Endothelial cell of umbilical vein (primary cell): Measurements from ENCODE around the gene PCDHGA5.

ENCODE experiments used
- EZH2 ChIP-seq: IDR thresholded peaks from 2 replicates; pipeline ENCODE4 v1.6.1; 2012; ENCODE audit warnings: borderline replicate concordance, low read depth, mild to moderate bottlenecking, moderate library complexity, low read length, inconsistent platforms; ENCODE audit not compliant: severe bottlenecking
- FOS ChIP-seq: IDR thresholded peaks from 2 replicates; pipeline ENCODE4 v1.6.1; 2011; ENCODE audit warnings: mild to moderate bottlenecking, low read length, moderate library complexity, borderline replicate concordance; ENCODE audit not compliant: insufficient read depth
- GATA2 ChIP-seq: IDR thresholded peaks from 2 replicates; pipeline ENCODE4 v1.7.0; 2011; ENCODE audit warnings: low read depth, mild to moderate bottlenecking, moderate library complexity, mixed read lengths, low read length; ENCODE audit not compliant: insufficient read length, insufficient read depth
- JUN ChIP-seq: IDR thresholded peaks from 2 replicates; pipeline ENCODE4 v1.6.1; 2011; ENCODE audit warnings: borderline replicate concordance, low read depth; ENCODE audit not compliant: insufficient read length, insufficient read depth
- MYC ChIP-seq: IDR thresholded peaks from one replicate; pipeline ENCODE4 v1.6.1; 2011; ENCODE audit warnings: mild to moderate bottlenecking, low read depth, low read length
- POLR2A ChIP-seq: IDR thresholded peaks from 2 replicates; pipeline ENCODE4 v1.6.1; 2012; ENCODE audit warnings: low read depth, mild to moderate bottlenecking, control low read depth, low read length
- POLR2AphosphoS5 ChIP-seq: IDR thresholded peaks from 2 replicates; pipeline ENCODE4 v1.6.1; 2012; ENCODE audit warnings: low read depth, mild to moderate bottlenecking, control low read depth, low read length, moderate library complexity; ENCODE audit not compliant: insufficient read depth
- TF ChIP-seq, protein P1 (sequence below), 2 donors: IDR thresholded peaks; 1 replicate in 1 of 2; 2 replicates in 1 of 2; pipeline ENCODE4 v1.5.1; 2011; ENCODE audit warnings: low read length in 2 of 2, mild to moderate bottlenecking in 2 of 2, moderate library complexity in 2 of 2, control low read depth in 1 of 2, inconsistent platforms in 1 of 2, low read depth in 1 of 2; ENCODE audit not compliant: insufficient read depth in 1 of 2; ENCODE audit errors: extremely low read depth in 1 of 2
- TF ChIP-seq, protein P2 (sequence below): IDR thresholded peaks from 2 replicates; pipeline ENCODE4 v1.6.1; 2011; ENCODE audit not compliant: insufficient read depth, insufficient read length

- TF ChIP-seq, protein P1, sequence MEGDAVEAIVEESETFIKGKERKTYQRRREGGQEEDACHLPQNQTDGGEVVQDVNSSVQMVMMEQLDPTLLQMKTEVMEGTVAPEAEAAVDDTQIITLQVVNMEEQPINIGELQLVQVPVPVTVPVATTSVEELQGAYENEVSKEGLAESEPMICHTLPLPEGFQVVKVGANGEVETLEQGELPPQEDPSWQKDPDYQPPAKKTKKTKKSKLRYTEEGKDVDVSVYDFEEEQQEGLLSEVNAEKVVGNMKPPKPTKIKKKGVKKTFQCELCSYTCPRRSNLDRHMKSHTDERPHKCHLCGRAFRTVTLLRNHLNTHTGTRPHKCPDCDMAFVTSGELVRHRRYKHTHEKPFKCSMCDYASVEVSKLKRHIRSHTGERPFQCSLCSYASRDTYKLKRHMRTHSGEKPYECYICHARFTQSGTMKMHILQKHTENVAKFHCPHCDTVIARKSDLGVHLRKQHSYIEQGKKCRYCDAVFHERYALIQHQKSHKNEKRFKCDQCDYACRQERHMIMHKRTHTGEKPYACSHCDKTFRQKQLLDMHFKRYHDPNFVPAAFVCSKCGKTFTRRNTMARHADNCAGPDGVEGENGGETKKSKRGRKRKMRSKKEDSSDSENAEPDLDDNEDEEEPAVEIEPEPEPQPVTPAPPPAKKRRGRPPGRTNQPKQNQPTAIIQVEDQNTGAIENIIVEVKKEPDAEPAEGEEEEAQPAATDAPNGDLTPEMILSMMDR (IDR thresholded peaks at IDR 0.05; ENCODE audit: extremely low read depth in 1 of 2, insufficient read depth in 1 of 2, low read depth in 1 of 2, low read length in 2 of 2) = peak; percentile 33 to 54
- no peak for TF ChIP-seq POLR2AphosphoS5
- TF ChIP-seq, protein P2, sequence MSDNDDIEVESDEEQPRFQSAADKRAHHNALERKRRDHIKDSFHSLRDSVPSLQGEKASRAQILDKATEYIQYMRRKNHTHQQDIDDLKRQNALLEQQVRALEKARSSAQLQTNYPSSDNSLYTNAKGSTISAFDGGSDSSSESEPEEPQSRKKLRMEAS = no peak
- TF ChIP-seq POLR2A = no peak
- no peak for TF ChIP-seq MYC
- TF ChIP-seq EZH2 = no peak
- TF ChIP-seq JUN = no peak
- TF ChIP-seq GATA2 = no peak
- TF ChIP-seq FOS = no peak
Measured at GRCh38 chr5:141354900-141355469, 9.0 kb upstream of the PCDHGA5 start, which contains the start of gene PCDHGA4.
